Hematopoietic multipotent progenitor cell (in vitro differentiated cells): ENCODE measurements around the gene EFTUD2. TPM values are rescaled to one million over a fixed set of nuclear protein-coding genes. Genes with fewer than 3 reads are reported as not detected.
"Not testable (repeated sequence)": the region's sequence is repeated elsewhere in the genome, so short reads cannot be mapped to it uniquely, and the experiment has no call there.

Source experiments
- DNase-seq, 3 donors: peaks; one replicate each; pipeline ENCODE4 v3.0.0-alpha.2; 2011 to 2015; ENCODE audit warnings: low read depth in 2 of 3, low spot score in 2 of 3
- small RNA-seq: library from RNA; depleted of rRNA; stranded (forward); fragments of <200 nt; gene quantifications from one replicate; pipeline ENCODE3, GENCODE V24; 2012
- total RNA-seq: library from RNA; depleted of rRNA; stranded (reverse); fragments of >200 nt; gene quantifications from one replicate; pipeline ENCODE4 v1.2.3, GENCODE V29; 2012

Gene EFTUD2
- total RNA-seq, 1 donor, result 121 TPM

DNA sequence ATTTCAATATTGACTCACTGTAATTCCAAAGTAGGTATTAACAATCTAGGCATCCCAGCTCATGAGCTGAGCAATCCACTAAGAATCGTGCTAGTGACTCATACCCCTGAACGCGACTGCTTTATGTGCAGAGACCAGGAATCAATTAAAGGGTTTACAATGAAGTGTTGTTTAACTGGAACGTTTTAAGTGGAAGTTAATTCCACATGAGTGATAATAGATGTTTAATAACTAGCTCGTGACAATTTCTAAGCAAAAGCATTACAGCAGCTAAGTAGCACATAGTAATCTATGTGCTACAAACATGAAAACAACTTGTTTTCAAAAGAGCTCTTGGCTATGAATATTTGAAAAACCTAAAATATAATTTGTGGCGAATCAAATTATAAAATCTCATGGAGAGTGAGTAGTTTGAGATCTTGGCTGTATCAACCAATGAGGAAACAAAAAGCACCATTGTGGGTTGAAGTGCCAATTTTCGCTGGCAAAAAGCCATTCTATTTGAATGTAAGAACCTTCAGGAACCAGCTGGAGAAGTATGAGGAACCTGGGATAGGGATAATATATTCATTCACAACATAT is 78.5 kb downstream of the EFTUD2 start:
- no peak for DNase-seq

DNA sequence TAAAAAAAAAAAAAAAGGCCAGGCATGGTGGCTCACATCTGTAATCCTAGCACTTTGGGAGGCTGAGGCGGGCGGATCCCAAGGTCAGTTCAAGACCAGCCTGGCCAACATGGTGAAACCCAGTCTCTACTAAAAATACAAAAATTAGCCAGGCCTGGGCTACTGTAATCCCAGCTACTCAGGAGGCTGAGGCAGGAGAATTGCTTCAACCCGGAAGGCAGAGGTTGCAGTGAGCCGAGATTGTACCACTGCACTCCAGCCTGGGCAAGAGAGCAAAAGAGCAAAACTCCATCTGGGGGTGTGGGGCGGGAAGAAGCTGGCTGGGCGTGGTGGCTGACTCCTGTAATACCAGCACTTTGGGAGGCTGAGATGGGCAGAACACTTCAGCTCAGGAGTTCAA is 80.7 kb downstream of the EFTUD2 start:
- not testable (repeated sequence) for DNase-seq

DNA sequence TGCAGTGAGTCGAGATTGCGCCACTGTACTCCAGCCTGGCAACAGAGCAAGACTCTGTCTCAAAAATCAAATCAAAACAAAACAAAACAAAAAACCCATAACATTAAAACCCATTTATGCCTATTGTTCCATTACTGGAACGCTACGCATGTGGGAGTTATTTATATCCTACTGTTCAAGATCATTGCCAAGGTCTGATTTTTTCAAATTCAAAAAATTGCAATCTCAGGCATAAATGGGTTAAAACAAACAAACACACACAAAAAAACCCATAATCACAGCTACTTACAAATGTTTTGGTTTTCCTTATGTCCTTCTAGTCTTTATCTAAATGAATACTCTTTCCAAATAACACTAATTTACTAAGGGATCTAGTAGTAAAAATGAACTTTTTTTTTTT is 87.0 kb downstream of the EFTUD2 start:
- no peak for DNase-seq

DNA sequence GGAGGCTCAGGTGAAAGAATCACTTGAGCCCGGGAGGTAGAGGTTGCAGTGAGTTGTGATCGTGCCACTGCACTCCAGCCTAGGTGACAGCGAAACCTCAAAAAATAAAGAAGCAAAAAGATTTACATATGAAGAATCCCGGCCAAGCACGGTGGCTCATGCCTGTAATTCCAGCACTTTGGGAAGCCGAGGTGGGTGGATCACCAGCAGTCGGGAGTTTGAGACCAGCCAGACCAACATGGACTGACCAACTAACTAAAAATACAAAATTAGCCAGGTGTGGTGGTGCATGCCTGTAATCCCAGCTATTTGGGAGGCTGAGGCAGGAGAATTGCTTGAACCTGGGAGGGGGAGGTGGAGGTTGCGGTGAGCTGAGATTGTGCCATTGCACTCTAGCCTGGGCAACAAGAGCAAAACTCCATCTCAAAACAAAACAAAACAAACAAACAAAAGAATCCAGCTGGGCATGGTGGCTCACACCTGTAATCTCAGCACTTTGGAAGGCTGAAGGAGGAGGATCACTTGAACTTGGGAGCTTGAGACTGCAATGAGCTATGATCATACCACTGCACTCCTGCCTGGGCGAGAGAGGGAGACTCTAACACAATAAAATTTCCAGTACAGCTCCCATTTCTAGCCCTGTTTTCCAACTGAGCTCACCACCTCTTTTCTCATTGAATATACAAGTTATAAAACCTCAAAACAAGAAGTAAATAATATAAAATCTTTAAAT is 90.4 kb downstream of the EFTUD2 start:
- not testable (repeated sequence) for DNase-seq

DNA sequence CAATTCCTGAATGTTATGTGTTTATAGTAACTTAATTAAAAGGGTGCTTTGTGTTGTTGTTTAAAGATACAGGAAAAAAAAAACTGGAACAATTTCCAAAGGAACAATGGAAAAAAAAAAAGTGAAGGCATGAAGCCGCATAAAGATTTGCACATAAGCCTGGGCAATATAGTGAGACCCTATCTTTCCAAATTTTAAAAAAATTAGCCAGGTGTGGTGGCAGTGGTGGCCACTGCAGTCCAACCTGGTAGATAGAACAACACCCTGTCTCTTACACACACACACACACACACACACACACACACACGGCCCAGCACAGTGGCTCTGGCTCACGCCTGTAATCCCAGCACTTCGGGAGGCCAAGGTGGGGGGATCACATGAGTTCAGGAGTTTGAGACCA is 91.1 kb downstream of the EFTUD2 start:
- no peak for DNase-seq

DNA sequence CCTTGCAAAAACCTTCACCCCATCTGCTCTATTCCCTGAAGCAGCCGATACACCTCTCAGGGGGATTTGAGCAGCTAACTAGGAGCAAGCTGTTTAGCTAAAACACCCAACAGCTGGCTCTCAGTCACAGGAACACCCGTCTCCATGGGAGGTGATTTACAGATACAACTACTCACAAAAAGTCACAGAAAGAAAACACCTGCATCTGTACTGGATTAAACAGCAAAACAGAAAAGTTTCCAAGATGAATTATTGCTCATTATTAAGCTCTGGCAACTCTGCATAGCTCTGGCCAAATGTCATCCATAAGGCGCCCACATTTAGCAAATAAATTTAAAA is 91.5 kb downstream of the EFTUD2 start:
- no peak for DNase-seq

DNA sequence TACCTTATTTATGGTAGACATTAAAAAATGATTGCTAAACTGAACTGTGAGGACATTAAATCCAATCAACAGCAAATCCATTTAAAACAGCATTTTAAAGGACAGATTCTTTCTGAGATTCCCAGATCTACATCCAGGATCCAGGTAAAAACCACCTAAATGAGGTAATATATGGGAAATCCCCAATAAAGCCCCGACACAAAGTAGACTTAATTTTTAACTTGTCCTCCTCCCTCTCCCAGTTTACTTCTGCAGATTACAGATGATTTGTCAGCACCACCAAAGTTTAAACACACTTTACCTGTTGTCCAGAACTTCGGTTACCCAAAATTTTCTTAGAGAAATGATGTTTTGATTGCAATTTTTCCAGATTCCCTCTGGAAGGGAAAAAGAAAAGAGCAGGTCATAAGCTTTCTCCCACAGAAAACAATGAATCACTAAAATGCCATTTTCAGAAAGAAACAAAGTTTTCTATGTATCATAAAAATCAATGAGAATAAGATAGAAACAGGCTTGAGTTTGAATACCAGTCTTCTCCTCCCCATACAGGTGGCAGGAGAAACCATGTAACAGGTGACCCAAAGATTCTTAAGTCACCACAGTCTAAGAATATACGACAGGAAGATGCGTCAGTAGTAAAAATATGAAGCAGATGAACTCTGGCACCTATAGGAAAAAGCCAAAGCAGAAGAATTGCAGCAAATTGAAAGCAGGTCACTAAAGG is 92.0 kb downstream of the EFTUD2 start:
- DNase-seq, result no peak

DNA sequence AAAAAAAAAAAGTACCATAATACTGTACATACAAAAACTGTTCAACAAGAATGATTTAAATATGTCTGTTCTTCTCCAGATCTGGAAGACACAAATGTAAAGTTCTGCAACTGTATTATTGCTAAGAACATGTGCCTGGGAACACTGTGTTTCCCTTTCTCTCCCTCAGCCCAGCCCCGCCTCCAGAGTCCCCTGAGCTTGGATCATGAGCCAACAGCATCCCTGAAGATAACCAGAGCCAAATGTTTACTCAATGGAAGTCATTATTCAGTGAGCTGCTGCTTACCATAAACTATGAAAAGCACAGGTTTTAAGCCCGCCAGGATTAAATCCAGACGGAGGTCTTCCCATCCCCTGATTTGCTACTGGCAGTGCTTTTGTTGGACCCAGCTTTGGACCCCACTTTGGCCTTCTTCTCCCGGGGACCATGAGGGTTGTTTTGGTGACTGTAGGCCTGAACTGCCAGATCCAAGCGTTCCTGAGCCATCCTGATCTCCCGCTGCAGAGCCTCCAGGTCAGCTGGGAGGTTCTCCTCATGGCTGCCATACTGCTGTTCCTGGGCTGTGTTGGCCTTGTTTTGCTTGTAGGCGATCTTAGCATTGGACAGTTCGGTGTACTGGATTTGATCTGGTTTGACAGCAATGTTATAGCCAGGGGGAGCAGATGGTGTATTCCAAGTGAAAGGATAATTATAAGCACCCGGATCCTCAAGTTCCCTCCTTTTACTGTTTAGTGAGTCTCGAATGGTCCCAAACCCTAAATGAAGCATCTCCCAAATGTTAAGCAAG is 94.7 kb downstream of the EFTUD2 start:
- DNase-seq, result no peak

DNA sequence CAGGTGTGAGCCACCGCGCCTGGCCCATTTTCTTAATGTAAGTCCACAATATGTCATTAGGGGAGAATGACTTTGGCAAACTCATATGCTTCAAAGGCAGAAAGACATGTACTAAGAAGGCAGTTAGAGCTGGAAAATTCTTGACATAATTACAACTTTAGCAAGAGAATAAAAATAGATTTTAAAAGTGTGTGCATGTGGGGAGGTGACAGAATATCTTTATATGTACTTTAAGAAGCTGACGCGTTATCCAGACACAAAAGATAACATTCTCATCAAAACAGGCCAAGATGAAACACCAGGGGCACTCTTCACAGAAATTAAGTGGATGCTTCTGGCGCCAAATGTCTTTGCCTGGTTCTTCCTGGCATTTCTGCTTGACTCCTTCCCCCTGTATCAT is 97.4 kb downstream of the EFTUD2 start:
- DNase-seq, result no peak

Small RNA genes lying within 50 kb of the gene (small RNA-seq; reads per million reads assigned to genes)
- not detected for gene CCDC103
- gene MIR6783, result 0.68 reads per million, percentile 7 among the genes with 10 or more reads in this experiment
- not detected for gene RN7SL405P

Other genes with a start within 250 kb of the EFTUD2 start
- gene MEIOC, start 243.0 kb downstream of the EFTUD2 start, total RNA-seq, result 0.27 TPM
- gene CCDC43, start 209.7 kb downstream of the EFTUD2 start, total RNA-seq, result 7.5 TPM
- 4.8 TPM for gene DBF4B, start 190.8 kb downstream of the EFTUD2 start, total RNA-seq
- gene ADAM11, start 140.5 kb downstream of the EFTUD2 start, total RNA-seq, result 1.6 TPM
- gene GJC1, start 69.2 kb downstream of the EFTUD2 start, total RNA-seq, result under 0.01 TPM
- not detected for gene HIGD1B, start 51.6 kb downstream of the EFTUD2 start, total RNA-seq
- not detected for gene GFAP, start 16.1 kb upstream of the EFTUD2 start, total RNA-seq
- 0.81 TPM for gene KIF18B, start 48.3 kb upstream of the EFTUD2 start, total RNA-seq
- not detected for gene C1QL1, start 68.9 kb upstream of the EFTUD2 start, total RNA-seq
- 98.8 TPM for gene DCAKD, start 152.2 kb upstream of the EFTUD2 start, total RNA-seq
- 46.0 TPM for gene NMT1, start 161.9 kb upstream of the EFTUD2 start, total RNA-seq
- 8.1 TPM for gene PLCD3, start 233.1 kb upstream of the EFTUD2 start, total RNA-seq
- gene ACBD4, start 236.2 kb upstream of the EFTUD2 start, total RNA-seq, result 13.2 TPM
- 10.2 TPM for gene HEXIM1, start 249.0 kb upstream of the EFTUD2 start, total RNA-seq